Astrocyte of the cerebellum (primary cell): ENCODE data around the gene RHCE.
A peak's percentile ranks its signal among the peaks of the same experiment; 100 is the strongest.
"Not testable (repeated sequence)": the region's sequence is repeated elsewhere in the genome, so short reads cannot be mapped to it uniquely, and the experiment has no call there.

ENCODE experiments used
- DNase-seq: peaks from one replicate; pipeline ENCODE4 v3.0.0-alpha.2; 2011; ENCODE audit warnings: low read depth
- H3K4me3 ChIP-seq: 2 replicates; pipeline ENCODE4 v1.5.1; 2011; ENCODE audit warnings: mild to moderate bottlenecking, low read depth, low read length, moderate library complexity
- in situ Hi-C: cut with HindIII; loops from 2 replicates; pipeline ENCODE4 v1.10.0; 2017; ENCODE audit warnings: low sequenced_read_pairs
- TF ChIP-seq, protein P1 (sequence below): IDR thresholded peaks from 2 replicates; pipeline ENCODE4 v1.5.1; 2012; ENCODE audit warnings: low read length, low read depth, moderate library complexity, mild to moderate bottlenecking; ENCODE audit errors: missing control alignments

RHCE gene

DNA sequence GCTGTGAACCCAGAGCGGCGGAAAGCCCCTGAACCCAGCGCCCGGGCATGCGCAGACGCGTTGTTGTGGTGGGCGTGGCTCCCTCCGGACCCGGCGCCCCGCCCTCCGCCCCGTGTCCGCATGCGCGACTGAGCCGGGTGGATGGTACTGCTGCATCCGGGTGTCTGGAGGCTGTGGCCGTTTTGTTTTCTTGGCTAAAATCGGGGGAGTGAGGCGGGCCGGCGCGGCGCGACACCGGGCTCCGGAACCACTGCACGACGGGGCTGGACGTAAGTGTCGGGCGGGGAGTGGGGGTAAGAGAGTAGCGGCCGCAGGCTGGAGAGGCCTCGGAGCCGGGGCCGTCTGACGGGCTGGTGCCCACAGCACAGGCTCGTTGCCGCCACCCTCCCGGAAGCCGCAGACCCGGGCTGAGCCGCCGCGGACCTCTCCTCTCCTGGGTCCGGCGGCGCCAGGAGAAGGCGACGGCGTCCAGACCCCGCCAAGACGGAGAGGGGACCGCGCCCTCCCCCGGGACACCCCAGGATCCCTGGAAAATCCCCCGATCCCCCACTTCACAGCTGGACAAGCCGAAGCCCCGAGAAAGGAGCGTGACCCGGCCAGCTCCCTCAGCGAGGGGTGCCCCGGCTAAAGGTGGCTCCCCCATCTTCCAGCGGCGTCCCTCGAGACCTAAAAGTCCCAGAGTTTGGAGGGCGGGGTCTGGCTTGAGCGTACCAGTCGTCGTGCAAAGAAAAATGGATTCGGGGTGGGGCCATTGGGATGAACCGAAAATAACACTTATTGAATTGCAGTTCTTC lies 82.2 kb downstream of the RHCE start, which contains the start of gene TMEM50A:
TSS of gene TMEM50A (plus strand) at position 147 of the 794 bp plus-strand sequence. CDS start 2,153 bp downstream, outside the sequence.
- TF ChIP-seq, protein P1, sequence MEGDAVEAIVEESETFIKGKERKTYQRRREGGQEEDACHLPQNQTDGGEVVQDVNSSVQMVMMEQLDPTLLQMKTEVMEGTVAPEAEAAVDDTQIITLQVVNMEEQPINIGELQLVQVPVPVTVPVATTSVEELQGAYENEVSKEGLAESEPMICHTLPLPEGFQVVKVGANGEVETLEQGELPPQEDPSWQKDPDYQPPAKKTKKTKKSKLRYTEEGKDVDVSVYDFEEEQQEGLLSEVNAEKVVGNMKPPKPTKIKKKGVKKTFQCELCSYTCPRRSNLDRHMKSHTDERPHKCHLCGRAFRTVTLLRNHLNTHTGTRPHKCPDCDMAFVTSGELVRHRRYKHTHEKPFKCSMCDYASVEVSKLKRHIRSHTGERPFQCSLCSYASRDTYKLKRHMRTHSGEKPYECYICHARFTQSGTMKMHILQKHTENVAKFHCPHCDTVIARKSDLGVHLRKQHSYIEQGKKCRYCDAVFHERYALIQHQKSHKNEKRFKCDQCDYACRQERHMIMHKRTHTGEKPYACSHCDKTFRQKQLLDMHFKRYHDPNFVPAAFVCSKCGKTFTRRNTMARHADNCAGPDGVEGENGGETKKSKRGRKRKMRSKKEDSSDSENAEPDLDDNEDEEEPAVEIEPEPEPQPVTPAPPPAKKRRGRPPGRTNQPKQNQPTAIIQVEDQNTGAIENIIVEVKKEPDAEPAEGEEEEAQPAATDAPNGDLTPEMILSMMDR, result no peak
- peak within 1 kb of the TSS; percentile 100 for H3K4me3 ChIP-seq
- in situ Hi-C loops, result no loop called here
- peak; percentile 50 for DNase-seq

DNA sequence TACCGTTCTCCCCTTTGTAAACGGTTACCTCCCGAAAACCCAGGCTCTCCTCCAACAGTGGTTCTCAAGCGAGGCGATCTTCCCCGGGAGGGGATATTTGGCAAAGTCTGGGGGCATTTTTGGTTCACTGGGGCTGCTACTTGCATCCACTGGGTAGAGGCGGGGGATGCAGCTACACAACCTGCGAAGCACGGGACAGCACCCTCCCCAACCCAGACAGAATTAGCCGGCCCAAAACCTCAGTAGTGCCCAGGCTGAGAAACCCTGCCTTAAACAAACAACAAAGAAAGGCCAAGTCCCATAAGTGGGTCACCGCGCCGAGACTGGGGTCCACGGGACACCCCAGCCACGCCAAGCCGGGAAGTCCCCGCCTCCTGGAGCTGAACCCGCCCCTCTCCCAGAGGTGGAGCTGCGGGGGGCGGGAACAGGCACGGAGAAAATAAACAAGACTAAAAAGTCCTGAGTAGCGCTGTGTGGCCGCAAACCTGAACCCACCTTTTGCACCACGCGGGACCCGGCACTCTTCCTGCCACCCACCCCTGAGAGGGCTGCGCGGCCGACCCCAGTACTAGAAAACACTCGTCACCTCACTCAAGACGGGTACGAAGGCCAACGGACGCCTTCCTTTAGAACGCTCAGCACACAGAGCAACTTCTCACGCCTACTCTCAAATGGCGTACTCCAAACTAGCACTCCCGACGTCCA lies 83.0 kb downstream of the RHCE start:
- DNase-seq, in situ Hi-C loops: not testable (repeated sequence)
- peak overlapping the region; percentile 100 for H3K4me3 ChIP-seq

GRCh38 chr1:25336922-25337354 lies 83.7 kb downstream of the RHCE start:
- H3K4me3 ChIP-seq, result peak overlapping the region; percentile 56
- in situ Hi-C loops, DNase-seq: not testable (repeated sequence)

GRCh38 chr1:25329950-25330349 lies 90.7 kb downstream of the RHCE start:
- DNase-seq, in situ Hi-C loops, H3K4me3 ChIP-seq: not testable (repeated sequence)
- TF ChIP-seq, protein P1, result peak; percentile 26

DNA sequence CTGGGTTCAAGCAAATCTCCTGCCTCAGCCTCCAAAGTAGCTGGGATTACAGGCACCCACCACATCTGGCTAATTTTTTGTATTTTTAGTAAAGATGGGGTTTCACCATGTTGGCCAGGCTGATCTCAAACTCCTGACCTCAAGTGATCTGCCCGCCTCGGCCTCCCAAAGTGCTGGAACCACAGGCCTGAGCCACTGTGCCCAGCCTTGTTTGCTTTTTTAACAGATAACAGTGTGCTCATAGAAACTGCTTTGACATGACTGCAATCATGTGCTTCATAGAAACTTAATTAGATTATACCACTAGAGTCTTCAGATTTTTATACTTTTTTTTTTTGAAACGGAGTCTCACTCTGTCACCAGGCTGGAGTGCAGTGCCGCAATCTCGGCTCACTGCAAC lies 91.3 kb downstream of the RHCE start:
- in situ Hi-C loops, H3K4me3 ChIP-seq, DNase-seq: not testable (repeated sequence)

DNA sequence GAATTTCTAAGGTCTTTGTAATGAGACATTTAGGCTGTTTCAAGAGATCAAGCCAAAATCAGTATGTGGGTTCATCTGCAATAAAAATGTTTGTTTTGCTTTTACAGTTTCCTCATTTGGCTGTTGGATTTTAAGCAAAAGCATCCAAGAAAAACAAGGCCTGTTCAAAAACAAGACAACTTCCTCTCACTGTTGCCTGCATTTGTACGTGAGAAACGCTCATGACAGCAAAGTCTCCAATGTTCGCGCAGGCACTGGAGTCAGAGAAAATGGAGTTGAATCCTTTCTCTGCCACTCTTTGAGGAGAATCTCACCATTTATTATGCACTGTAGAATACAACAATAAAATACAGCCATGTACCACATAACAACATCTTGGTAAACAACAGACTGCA lies 91.8 kb downstream of the RHCE start:
- DNase-seq, H3K4me3 ChIP-seq, in situ Hi-C loops: not testable (repeated sequence)

GRCh38 chr1:25327864-25328790 lies 92.5 kb downstream of the RHCE start:
- H3K4me3 ChIP-seq, in situ Hi-C loops, DNase-seq: not testable (repeated sequence)

DNA sequence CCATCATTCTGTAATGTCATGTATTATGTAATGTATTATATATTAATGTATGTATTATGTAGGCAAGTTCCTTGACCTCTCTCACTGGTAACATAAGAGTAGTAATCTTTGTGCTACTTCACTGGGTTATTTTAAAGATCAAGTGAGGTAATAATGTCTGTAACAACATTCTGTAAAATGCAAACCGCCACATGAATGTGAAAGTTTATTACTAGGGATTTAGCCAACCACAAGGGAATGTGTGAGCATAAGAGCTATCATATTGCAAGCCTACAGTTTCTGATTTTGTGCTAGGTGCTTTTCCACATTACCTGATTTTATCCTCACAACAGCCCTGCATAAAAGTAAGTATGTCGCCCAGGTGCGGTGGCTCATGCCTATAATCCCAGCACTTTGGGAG lies 96.2 kb downstream of the RHCE start:
- H3K4me3 ChIP-seq, in situ Hi-C loops, DNase-seq: not testable (repeated sequence)

- in situ Hi-C loops, result not testable (repeated sequence)
Observed at GRCh38 chr1:25322127-25322526, 98.5 kb downstream of the RHCE start.

DNA sequence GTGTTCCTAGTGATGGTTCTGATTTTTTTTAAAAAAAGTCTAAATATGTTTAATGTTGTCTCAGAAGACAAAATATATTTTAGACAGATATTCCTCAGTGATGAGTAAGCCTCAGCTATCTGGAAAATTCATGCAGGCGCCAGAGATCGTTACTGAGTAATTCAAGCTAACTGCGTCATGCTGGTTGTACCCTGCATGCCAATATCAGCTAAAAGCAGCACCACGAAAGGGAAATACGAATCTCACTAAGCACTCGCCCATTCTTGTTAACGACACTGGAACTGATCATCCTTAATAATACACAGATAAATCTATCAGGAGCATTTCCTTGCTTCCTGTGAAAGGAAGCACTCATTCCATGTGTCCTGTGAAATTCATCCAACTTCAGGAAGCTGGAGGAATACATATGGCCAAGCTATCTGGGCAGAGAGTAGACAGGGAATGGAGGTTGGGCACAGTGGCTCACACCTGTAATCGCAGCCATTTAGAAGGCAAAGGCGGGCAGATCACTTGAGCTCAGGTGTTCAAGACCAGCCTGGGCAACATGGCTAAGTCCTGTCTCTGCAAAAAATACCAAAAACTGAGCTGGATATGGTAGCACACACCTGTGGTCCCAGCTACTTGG lies 100.2 kb downstream of the RHCE start:
- H3K4me3 ChIP-seq, in situ Hi-C loops: not testable (repeated sequence)
- peak; percentile 84 for DNase-seq

More at GRCh38 chr1:25322127-25322526, 98.5 kb downstream of the RHCE start:
- DNase-seq, H3K4me3 ChIP-seq: not testable (repeated sequence)

GRCh38 chr1:25312806-25313470 lies 107.7 kb downstream of the RHCE start:
- H3K4me3 ChIP-seq, DNase-seq, in situ Hi-C loops: not testable (repeated sequence)
